Liver (tissue), 3 donors: Measurements from ENCODE around the gene AKAP12.

Experiments
- CTCF ChIP-seq: fragments of 150-350 bp; IDR thresholded peaks from 2 replicates; pipeline ENCODE4 v1.5.1; 2017; ENCODE audit warnings: improper control_type of control experiment, low read depth, low read length; ENCODE audit not compliant: missing input control
- EGR1 ChIP-seq, 2 donors: IDR thresholded peaks; 2 replicates each; pipeline ENCODE4 v1.6.1; 2016 to 2018; ENCODE audit warnings: antibody characterized with exemption in 2 of 2, low read depth in 2 of 2
- GABPA ChIP-seq, 2 donors: IDR thresholded peaks in 1 of 2; conservative IDR thresholded peaks in 1 of 2; 2 replicates each; pipeline ENCODE4 v1.6.1; 2016; ENCODE audit warnings: antibody characterized with exemption in 2 of 2, mild to moderate bottlenecking in 1 of 2, moderate library complexity in 1 of 2
- TAF1 ChIP-seq: conservative IDR thresholded peaks from 2 replicates; pipeline ENCODE4 v1.6.1; 2016; ENCODE audit warnings: antibody characterized with exemption, mild to moderate bottlenecking
- YY1 ChIP-seq: IDR thresholded peaks from 2 replicates; pipeline ENCODE4 v1.6.1; 2016; ENCODE audit warnings: antibody characterized with exemption, mild to moderate bottlenecking
- TF ChIP-seq, protein P1 (sequence below): IDR thresholded peaks from 2 replicates; pipeline ENCODE4 v1.6.1; 2016; ENCODE audit warnings: antibody characterized with exemption, mild to moderate bottlenecking
- TF ChIP-seq, protein P2 (sequence below): IDR thresholded peaks from 2 replicates; pipeline ENCODE4 v1.6.1; 2016; ENCODE audit warnings: antibody characterized with exemption
- donor health status: healthy.
- donor health status: healthy.

- TF ChIP-seq CTCF (no peak), TAF1 (no peak), EGR1 (IDR thresholded peaks at IDR 0.05; ENCODE audit: low read depth in 2 of 2) (no peak), GABPA (IDR thresholded peaks at IDR 0.05 in 1 of 2, conservative IDR thresholded peaks at IDR 0.05 in 1 of 2) (no peak), YY1 (no peak)
- TF ChIP-seq, protein P1, sequence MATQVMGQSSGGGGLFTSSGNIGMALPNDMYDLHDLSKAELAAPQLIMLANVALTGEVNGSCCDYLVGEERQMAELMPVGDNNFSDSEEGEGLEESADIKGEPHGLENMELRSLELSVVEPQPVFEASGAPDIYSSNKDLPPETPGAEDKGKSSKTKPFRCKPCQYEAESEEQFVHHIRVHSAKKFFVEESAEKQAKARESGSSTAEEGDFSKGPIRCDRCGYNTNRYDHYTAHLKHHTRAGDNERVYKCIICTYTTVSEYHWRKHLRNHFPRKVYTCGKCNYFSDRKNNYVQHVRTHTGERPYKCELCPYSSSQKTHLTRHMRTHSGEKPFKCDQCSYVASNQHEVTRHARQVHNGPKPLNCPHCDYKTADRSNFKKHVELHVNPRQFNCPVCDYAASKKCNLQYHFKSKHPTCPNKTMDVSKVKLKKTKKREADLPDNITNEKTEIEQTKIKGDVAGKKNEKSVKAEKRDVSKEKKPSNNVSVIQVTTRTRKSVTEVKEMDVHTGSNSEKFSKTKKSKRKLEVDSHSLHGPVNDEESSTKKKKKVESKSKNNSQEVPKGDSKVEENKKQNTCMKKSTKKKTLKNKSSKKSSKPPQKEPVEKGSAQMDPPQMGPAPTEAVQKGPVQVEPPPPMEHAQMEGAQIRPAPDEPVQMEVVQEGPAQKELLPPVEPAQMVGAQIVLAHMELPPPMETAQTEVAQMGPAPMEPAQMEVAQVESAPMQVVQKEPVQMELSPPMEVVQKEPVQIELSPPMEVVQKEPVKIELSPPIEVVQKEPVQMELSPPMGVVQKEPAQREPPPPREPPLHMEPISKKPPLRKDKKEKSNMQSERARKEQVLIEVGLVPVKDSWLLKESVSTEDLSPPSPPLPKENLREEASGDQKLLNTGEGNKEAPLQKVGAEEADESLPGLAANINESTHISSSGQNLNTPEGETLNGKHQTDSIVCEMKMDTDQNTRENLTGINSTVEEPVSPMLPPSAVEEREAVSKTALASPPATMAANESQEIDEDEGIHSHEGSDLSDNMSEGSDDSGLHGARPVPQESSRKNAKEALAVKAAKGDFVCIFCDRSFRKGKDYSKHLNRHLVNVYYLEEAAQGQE: no peak
- TF ChIP-seq, protein P2, sequence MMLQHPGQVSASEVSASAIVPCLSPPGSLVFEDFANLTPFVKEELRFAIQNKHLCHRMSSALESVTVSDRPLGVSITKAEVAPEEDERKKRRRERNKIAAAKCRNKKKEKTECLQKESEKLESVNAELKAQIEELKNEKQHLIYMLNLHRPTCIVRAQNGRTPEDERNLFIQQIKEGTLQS: no peak
Measured at GRCh38 chr6:151276112-151276740, 36.5 kb downstream of the AKAP12 start.
